GM21423 (cell line): Measurements from ENCODE around the gene DUSP22.

Experiments
- ATAC-seq: cut with Tn5 transposase; IDR thresholded peaks from one replicate; pipeline ENCODE4 v1.9.1; 2021; ENCODE audit warnings: mild to moderate bottlenecking, moderate library complexity; ENCODE audit not compliant: unreplicated experiment

DUSP22 gene

GRCh38 chr6:391559-392440 lies 99.5 kb downstream of the DUSP22 start, which contains the start of gene IRF4:
IRF4 (plus strand) TSS chr6:391752; CDS start chr6:393153, 1,401 bp downstream.
- ATAC-seq = peak; percentile 42

DNA sequence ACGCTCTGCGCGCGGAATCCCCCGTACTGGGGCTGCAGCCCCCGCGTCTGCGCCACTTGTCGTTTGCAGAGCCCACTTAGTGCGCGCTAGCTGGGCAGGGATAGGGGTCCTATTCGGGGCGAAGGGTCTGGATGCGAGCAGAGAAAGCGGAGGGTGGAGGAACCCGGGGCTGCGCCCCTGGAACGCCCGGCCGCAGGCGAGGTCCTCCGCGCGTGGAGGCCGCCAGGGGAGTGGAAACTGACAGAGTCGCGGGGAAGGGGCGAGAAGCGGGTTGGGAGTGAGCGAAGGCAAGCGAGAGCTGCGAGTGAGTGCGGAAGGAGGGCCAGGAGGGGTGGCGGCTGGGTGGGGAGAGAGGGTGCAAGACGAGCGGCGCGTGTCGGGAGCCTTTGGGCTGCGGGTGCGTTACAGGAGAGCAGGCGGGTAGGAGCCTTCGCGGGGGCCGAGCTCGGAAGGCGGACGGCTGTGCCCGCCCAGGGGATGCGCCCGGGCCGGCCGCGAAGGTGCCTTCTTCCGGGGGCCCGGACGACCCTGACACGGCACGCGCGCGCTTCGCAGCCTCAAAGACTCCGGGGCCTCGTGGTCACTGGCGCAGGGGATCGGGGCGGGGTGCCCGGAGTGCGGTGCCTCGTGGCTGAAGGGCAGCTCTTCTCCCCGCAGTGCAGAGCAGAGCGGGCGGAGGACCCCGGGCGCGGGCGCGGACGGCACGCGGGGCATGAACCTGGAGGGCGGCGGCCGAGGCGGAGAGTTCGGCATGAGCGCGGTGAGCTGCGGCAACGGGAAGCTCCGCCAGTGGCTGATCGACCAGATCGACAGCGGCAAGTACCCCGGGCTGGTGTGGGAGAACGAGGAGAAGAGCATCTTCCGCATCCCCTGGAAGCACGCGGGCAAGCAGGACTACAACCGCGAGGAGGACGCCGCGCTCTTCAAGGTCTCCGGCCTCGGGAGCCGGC lies 100.4 kb downstream of the DUSP22 start:
- no peak for ATAC-seq

- no peak for ATAC-seq
Observed at GRCh38 chr6:393391-394221, 101.3 kb downstream of the DUSP22 start.

GRCh38 chr6:394641-395289 lies 102.5 kb downstream of the DUSP22 start:
- no peak for ATAC-seq

GRCh38 chr6:395432-396125 lies 103.3 kb downstream of the DUSP22 start:
- no peak for ATAC-seq

GRCh38 chr6:396126-396520 lies 103.8 kb downstream of the DUSP22 start:
- no peak for ATAC-seq

GRCh38 chr6:397056-397455 lies 104.8 kb downstream of the DUSP22 start:
- no peak for ATAC-seq

DNA sequence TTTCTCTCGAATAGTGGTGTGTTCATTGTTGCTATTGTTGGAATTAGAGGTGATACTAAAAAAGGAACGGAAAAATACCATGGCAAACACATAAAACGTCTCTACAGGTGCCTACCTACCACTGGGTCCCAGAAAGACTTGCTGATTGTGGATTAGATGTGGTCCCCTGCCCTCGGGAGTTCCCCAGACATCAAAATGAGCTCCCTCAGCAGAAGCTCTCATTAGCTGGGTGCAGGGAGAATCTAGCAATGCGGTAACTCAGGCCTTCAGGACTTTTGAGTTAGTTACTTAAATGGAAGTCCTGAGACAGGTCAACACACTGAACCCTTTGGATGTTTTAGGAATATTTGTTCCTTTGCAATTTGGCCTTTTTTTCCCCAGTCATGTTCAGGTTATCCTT lies 105.3 kb downstream of the DUSP22 start:
- no peak for ATAC-seq

- ATAC-seq = no peak
Observed at GRCh38 chr6:398065-398464, 105.8 kb downstream of the DUSP22 start.

GRCh38 chr6:398558-399078 lies 106.3 kb downstream of the DUSP22 start:
- no peak for ATAC-seq

GRCh38 chr6:399785-400534 lies 107.7 kb downstream of the DUSP22 start:
- ATAC-seq = peak; percentile 42

DNA sequence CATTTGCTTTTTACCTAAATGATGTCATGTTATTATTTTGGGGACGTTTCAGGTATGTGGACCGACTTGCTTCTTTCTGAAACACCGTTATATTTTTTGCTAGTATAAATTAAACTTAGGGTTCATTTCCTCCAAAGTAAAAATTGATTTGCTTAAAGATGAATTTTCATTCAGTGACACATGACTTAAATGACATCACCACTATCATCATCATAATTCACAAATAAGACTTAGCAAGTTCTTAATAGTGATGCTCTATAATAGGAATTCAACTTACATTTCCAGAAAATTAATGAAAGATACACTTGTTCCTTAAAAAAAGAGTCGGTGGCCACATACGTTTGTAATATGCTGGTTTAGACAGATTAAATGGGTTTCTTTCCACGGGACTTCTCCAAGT lies 108.5 kb downstream of the DUSP22 start:
- no peak for ATAC-seq
